Right atrium auricular region (tissue), 2 donors: Measurements from ENCODE around the gene LRRC3. TPM values are rescaled to one million over a fixed set of nuclear protein-coding genes. Genes with fewer than 3 reads are reported as not detected.

Experiments used
- DNase-seq: peaks from one replicate; pipeline ENCODE4 v3.0.0-alpha.2; 2019; ENCODE audit warnings: low spot score
- H3K27ac ChIP-seq, 2 donors: fragments of 200-600 bp; sonication (generic); 1 replicate in 1 of 2; 2 replicates in 1 of 2; pipeline ENCODE4 v1.5.1; 2016 to 2019
- H3K27me3 ChIP-seq, 2 donors: fragments of 200-600 bp; sonication (generic); one replicate each; pipeline versions ENCODE4 v1.5.1 to v1.6.0; 2017 to 2019
- H3K36me3 ChIP-seq: fragments of 200-600 bp; sonication (generic); one replicate; pipeline ENCODE4 v1.5.1; 2016
- H3K4me1 ChIP-seq, 2 donors: fragments of 200-600 bp; sonication (generic); one replicate each; pipeline versions ENCODE4 v1.5.1 to v1.6.0; 2017 to 2019
- H3K4me3 ChIP-seq, 2 donors: fragments of 200-600 bp; sonication (generic); 1 replicate in 1 of 2; 2 replicates in 1 of 2; pipeline ENCODE4 v1.5.1; 2017 to 2019; ENCODE audit warnings: mild to moderate bottlenecking in 1 of 2, moderate library complexity in 1 of 2
- H3K9me3 ChIP-seq, 2 donors: fragments of 200-600 bp; sonication (generic); one replicate each; pipeline ENCODE4 v1.5.1; 2019
- CTCF ChIP-seq, 2 donors: fragments of 200-600 bp; sonication (generic); IDR thresholded peaks; one replicate each; pipeline ENCODE4 v1.5.1; 2019; ENCODE audit warnings: antibody characterized with exemption in 2 of 2
- total RNA-seq, 2 donors: library from RNA; depleted of rRNA; stranded (reverse); fragments of >200 nt; gene quantifications; one replicate each; pipeline ENCODE4 v1.1.0, GENCODE V29; 2016

The LRRC3 gene
- total RNA-seq, 2 donors from 2014 or later: 1.1 to 1.7 TPM

- Histone ChIP-seq H3K9me3 (peaks cover 0 to 11% of the 10 kb centered on the region in 2 donors), H3K27me3 (no peaks in the 10 kb centered on the region), H3K36me3 (no peaks in the 10 kb centered on the region), H3K4me3 (no peak overlapping the region), H3K4me1 (no peaks in the 10 kb centered on the region), H3K27ac (no peak overlapping the region)
- TF ChIP-seq CTCF (IDR thresholded peaks at IDR 0.05): no peak
- DNase-seq: no peak
These were observed 22.2 kb upstream of the LRRC3 start for GRCh38 chr21:44432841-44433790.

DNA sequence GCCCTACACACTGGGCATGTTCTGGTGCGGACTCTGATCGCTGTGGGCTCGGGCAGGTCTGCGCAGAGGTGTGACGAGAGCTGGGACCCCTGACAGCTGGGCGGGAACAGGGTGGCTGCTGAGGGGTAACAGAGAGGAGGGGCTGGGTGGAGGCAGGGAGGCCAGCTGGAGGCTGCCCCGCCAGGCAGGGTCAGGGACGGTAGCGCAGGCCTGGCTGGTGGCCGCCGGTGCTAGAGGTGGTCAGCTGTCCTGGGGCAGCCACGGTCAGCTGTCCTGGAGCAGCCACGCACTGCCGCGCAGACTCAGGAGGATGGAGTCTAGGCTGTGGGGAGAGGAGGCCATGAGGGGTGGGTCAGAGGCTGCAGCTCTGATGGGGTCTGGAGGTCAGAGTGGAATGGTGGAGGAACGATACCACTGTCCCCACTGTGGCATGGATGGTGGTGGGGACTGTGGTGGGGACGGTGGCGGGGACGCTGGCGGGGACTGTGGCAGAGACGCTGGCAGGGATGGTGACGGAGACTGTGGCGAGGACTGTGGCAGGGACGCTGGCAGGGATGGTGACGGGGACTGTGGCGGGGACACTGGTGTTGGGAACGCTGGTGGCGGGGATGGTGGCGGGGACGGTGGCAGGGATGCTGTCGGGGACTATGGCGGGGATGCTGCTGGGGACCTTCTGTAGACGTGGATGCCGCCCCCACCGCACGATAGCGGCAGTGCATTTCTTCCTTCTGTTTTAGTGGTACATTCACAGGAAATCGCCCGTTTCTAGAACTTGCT lies 21.3 kb upstream of the LRRC3 start:
- DNase-seq: no peak
- TF ChIP-seq CTCF (IDR thresholded peaks at IDR 0.05): no peak

GRCh38 chr21:44434568-44434925 lies 20.8 kb upstream of the LRRC3 start:
- Histone ChIP-seq H3K27ac (no peak overlapping the region), H3K9me3 (peaks cover 0 to 7% of the 10 kb centered on the region in 2 donors), H3K27me3 (no peaks in the 10 kb centered on the region), H3K4me3 (no peak overlapping the region), H3K36me3 (no peaks in the 10 kb centered on the region), H3K4me1 (no peaks in the 10 kb centered on the region)
- no peak for DNase-seq
- no peak for TF ChIP-seq CTCF (IDR thresholded peaks at IDR 0.05)

More for the DNA sequence above, 21.3 kb upstream of the LRRC3 start:
- Histone ChIP-seq H3K4me1 (no peaks in the 10 kb centered on the region), H3K27me3 (no peaks in the 10 kb centered on the region), H3K27ac (no peak overlapping the region), H3K9me3 (peaks cover 0 to 11% of the 10 kb centered on the region in 2 donors), H3K36me3 (no peaks in the 10 kb centered on the region), H3K4me3 (no peak overlapping the region)

- Histone ChIP-seq H3K9me3 (peaks cover 0 to 1% of the 10 kb centered on the region in 2 donors), H3K27me3 (no peaks in the 10 kb centered on the region), H3K36me3 (no peaks in the 10 kb centered on the region), H3K27ac (no peak overlapping the region), H3K4me1 (no peaks in the 10 kb centered on the region), H3K4me3 (no peak overlapping the region)
- no peak for DNase-seq
- no peak for TF ChIP-seq CTCF (IDR thresholded peaks at IDR 0.05)
These were observed 20.2 kb upstream of the LRRC3 start for GRCh38 chr21:44434936-44435635.

GRCh38 chr21:44436111-44436611 lies 19.1 kb upstream of the LRRC3 start:
- no peak for DNase-seq
- no peaks in the 10 kb centered on the region for H3K4me1 ChIP-seq
- H3K36me3 ChIP-seq: no peaks in the 10 kb centered on the region
- H3K27ac ChIP-seq: no peak overlapping the region
- H3K4me3 ChIP-seq: no peak overlapping the region
- TF ChIP-seq CTCF (IDR thresholded peaks at IDR 0.05): no peak
- H3K9me3 ChIP-seq: no peaks in the 10 kb centered on the region
- H3K27me3 ChIP-seq: no peaks in the 10 kb centered on the region
